ENCODE results near the gene PAFAH1B2.
A peak's percentile ranks its signal among the peaks of the same experiment; 100 is the strongest.

The PAFAH1B2 gene

DNA sequence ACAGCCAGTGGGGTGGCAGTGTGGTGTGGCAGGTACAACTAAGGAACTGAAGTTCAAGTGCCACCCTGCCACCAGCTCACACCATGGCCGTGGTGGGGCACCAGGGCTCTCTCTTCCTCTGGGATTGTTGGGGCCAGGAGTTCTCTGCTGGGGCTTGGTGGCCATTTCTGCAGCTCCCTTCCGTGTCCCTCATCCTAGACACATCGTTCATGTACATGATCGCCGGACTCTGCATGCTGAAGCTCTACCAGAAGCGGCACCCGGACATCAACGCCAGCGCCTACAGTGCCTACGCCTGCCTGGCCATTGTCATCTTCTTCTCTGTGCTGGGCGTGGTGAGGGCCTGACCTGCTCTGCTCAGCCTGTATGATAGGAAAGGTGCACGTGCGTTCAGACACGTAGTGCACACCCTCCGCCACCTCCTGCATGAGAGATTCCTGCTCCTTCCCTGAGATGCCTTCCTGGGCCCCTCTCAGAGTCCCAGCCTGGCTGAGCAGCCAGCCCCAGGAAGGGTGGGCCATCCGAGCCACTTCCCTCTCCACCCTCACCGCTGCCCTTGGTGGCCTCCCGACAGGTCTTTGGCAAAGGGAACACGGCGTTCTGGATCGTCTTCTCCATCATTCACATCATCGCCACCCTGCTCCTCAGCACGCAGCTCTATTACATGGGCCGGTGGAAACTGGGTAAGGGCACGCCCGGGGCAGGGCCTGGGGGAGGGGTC is 47.8 kb downstream of the PAFAH1B2 start:
- DNase-seq = no peak

DNA sequence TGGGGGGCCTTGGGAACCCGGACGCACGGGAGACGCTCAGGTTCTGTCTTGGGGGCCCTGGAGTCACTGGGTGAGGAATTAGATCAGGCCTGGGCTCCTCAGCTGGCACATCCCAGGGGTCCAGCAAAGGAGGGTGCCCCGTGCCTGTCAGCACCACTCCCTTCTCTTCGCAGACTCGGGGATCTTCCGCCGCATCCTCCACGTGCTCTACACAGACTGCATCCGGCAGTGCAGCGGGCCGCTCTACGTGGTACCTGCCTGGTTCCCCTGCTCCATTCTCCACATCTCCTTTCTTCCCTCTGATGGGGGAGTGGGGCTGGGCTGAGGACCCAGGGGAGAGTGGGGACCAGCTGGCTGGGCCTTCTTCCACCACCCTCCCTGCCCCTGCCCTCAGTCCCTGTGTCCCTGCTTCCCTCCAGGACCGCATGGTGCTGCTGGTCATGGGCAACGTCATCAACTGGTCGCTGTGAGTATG is 48.4 kb downstream of the PAFAH1B2 start:
- DNase-seq = no peak

DNA sequence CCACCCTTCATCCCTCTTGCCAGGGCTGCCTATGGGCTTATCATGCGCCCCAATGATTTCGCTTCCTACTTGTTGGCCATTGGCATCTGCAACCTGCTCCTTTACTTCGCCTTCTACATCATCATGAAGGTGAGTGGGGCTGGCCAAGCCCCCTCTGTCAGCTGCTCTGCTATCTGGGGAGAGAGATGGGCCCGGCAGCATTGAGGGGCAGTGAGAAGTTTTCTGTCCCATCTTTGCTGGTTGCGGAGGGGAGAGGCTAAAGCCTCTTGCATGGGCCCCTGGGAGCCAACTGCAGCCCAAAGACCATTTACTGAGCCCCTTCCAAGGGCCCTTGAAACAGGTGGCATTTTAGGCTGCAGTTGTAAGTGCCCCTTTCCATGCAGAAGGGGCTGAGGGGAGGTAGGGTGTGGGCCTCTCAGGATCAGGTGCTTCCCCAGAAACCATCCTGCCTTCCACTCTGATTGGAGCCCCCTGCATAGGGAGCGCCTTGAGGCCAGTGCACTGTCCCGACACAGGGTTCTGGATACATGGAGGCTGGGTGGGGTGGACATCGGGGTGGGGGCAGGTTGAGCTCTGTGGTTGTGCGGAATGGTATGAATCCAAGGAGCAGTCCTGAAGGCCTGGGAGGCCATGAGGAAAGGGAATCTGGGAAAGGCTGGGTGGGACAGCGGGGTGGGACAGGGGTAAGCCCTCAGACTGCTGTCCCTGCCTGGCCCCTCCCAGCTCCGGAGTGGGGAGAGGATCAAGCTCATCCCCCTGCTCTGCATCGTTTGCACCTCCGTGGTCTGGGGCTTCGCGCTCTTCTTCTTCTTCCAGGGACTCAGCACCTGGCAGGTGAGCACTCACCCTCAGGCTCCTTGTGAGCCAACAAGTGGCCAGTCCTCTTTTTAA is 49.3 kb downstream of the PAFAH1B2 start:
- no peak for DNase-seq

DNA sequence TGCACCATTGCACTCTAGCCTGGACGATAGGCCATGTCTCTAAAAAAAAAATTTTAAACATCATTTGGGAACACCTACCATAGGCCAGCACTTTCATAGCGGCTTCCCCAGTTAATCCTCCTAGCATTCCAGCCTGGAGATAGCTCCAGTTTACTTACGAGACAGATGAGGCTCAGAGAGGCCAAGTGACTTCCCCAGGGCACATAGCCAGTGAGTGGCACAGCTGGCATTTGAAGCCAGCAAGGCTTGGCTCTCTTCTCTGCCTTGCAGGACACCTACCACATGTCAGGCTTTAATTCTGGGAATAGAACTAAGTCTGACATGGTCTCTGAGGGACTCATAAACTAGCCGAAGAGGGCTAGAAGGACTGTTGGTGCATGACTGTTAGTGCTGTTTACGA is 50.2 kb downstream of the PAFAH1B2 start:
- DNase-seq = no peak

DNA sequence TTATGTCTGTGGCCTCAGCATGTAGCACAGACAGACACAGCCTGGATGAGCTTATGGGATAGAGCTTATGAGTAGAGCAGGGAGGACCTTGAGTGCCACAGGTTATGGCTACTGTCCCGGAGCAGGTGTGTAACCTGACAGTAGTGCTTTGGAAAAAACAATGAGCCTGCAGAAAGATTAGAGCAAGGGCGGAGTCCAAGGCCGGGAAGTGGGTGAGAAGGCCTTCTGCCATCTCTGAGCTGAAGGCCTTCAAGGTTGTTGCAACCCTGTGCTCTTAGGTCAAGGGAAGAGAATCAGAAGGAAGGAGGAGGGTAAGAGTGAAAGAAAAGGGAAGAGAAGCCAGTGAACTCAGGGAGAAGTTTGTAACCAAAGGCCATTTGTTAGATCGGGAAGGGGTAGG is 51.2 kb downstream of the PAFAH1B2 start:
- DNase-seq = no peak

DNA sequence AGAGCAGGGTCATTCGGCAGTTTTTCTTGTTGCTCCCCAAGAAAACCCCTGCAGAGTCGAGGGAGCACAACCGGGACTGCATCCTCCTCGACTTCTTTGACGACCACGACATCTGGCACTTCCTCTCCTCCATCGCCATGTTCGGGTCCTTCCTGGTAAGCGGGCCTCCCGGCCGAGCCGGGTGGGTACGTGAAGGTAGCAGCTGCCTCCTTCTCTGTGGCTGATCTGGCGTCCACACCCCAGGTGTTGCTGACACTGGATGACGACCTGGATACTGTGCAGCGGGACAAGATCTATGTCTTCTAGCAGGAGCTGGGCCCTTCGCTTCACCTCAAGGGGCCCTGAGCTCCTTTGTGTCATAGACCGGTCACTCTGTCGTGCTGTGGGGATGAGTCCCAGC is 51.7 kb downstream of the PAFAH1B2 start:
- DNase-seq = no peak

DNA sequence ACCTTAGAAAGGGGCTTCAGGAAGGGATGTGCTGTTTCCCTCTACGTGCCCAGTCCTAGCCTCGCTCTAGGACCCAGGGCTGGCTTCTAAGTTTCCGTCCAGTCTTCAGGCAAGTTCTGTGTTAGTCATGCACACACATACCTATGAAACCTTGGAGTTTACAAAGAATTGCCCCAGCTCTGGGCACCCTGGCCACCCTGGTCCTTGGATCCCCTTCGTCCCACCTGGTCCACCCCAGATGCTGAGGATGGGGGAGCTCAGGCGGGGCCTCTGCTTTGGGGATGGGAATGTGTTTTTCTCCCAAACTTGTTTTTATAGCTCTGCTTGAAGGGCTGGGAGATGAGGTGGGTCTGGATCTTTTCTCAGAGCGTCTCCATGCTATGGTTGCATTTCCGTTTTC is 52.9 kb downstream of the PAFAH1B2 start:
- DNase-seq = no peak

DNA sequence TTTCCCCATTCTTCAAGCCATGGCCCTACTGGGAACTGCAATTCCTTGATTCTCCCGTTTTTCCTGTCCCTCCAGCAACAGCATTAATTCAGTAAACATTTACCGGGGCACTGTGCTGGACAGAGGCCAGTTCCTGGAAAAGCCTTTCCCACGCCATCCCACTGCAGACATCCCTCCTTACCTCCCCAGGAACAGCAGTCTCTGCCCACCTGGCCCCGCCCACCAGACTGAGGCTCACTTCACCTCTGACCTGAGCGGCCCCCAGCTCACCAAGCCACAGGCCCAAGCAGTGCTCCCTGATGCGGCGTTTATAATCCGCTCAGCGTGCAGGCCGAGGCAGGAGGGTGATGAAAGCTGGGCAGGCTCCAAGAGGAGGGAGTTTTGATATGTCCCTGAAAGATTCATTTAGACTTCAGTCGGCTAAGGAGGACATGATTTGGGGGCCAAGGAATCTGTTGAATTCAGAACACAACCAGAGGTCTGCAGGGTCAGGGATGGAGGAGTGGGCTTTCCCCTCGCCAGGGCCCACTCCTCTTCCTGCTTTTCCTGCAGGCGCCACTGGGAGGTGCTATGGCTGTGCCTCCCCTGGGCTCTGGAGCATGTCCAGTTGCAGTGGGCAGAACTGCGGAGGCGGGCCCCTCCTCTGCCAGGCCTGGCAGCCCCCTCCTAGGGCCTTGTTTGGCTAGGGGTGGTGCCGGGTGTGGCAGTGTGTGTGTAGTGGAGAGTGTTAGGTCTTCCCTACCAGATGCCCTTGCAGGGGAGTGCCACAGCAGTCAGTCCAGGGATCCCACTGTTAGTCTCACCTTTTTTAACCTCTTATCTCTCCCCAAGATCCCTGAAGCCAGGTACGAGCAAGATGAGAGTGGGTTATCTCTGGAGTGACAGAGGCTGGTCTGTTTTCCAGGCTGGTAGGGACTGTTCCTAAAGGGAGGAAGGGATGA is 53.7 kb downstream of the PAFAH1B2 start:
- no peak for DNase-seq

DNA sequence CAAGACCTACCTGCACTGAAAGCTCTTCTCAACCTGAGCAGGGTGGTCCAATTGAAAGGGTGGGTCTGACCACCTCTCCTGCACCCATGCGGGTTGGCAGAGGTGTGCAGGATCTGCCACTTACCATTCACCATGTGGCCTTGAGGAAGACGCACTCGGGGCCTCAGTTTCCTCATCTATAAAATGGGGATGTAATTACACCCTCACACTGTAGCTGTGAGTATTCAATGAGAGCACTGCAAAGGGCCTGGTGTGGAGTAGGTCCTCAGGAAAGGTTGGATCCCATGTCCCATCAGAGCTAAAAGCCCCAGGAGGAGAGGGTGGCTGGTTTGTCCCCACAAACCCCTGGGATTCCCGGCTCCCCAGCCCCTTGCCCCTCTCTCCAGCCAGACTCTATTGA is 54.5 kb downstream of the PAFAH1B2 start:
- no peak for DNase-seq

DNA sequence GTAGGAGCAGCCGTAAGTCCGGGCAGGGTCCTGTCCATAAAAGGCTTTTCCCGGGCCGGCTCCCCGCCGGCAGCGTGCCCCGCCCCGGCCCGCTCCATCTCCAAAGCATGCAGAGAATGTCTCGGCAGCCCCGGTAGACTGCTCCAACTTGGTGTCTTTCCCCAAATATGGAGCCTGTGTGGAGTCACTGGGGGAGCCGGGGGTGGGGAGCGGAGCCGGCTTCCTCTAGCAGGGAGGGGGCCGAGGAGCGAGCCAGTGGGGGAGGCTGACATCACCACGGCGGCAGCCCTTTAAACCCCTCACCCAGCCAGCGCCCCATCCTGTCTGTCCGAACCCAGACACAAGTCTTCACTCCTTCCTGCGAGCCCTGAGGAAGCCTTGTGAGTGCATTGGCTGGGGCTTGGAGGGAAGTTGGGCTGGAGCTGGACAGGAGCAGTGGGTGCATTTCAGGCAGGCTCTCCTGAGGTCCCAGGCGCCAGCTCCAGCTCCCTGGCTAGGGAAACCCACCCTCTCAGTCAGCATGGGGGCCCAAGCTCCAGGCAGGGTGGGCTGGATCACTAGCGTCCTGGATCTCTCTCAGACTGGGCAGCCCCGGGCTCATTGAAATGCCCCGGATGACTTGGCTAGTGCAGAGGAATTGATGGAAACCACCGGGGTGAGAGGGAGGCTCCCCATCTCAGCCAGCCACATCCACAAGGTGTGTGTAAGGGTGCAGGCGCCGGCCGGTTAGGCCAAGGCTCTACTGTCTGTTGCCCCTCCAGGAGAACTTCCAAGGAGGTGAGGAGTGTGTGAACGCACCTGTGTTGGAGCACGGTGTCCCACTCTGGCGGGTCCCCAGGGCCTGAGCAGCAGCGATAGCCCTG is 55.2 kb downstream of the PAFAH1B2 start, which contains the start of gene TAGLN:
Gene TAGLN, plus strand, starts transcription at position 318 of the 863 bp plus-strand sequence. CDS start 3,644 bp downstream, outside the sequence.
- DNase-seq = peak; percentile 93

DNA sequence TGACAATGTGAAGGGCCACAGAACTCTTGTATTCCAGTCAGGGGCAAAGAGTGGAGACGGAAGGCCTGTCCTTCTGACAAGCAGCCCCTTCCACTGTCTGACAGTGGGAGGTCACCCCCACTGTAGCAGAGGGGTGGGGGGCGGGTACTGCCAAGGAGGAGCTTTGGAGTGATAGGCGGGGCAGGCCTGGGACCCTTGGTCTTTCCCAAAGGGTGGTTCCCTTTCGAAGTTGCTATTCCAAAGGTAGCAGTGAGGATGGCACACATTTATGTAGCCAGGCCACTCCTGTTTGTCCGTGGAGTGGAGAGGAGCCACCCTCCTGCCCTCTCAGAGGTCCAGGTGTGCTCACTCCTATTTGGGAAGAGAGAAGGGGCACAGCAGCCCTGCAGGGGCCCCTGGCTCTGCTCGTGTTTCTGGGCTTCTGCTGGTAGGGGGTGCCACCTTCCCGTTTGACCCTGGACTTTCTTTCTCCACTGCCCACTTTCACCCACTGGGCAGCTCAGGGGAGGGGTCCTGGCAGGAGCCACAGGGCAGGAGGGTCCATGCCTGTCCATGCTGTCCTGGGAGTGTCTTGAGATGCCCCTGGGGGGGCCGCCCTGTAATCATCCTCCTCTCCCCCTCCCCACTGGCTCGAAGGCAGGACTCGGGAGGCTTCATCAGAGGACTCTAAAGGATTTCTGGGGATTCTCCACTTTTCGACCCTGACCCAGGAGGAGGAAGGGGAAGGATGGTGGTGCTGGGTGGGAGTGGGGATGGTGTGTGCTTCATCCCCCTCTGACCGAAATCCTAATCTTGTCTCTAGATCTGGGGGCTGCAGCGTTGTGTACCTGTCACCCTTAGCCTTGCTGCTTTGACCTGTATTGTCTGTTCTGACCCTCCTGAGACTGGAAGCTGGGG is 56.1 kb downstream of the PAFAH1B2 start:
- DNase-seq = no peak

DNA sequence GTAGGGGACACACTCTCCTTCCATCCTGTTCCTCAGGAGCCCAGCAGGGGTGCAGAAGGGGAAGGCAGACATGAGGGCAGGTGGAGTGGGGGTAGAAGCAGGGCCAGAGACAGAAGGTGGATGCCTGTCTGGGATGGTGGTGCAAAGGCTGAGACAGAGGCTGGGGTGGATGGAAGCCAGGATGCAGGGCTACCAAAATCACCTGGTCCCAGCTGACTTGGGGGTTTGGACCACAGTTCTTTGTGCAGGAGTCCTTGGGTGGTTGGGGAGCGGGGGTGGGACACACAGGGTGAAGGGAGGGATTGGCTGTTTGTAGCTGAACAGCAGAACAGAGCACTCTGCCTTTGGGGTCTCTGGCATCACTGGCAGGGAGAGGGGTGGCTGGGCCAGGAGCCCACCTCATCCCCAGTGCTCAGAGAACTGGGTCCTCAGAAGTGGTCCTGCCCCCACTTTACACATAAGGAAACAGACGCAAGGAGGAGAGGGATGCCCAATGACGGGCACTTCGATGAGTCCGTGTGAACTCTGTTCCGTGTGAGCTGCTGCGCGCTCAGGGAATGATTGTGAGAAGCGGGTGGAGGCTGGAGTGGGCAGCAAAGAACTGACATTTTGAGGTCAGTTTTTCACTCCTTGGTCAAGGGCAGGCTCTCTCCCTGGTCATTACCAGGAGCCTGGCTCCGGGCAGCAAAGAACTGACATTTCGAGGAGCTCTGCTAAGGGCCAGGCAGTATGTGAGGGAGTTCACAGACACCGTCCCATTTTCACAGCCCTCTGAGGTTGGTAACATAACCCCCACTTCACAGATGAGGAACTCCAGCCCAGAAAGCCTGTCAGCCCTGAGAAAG is 56.9 kb downstream of the PAFAH1B2 start:
- no peak for DNase-seq

DNA sequence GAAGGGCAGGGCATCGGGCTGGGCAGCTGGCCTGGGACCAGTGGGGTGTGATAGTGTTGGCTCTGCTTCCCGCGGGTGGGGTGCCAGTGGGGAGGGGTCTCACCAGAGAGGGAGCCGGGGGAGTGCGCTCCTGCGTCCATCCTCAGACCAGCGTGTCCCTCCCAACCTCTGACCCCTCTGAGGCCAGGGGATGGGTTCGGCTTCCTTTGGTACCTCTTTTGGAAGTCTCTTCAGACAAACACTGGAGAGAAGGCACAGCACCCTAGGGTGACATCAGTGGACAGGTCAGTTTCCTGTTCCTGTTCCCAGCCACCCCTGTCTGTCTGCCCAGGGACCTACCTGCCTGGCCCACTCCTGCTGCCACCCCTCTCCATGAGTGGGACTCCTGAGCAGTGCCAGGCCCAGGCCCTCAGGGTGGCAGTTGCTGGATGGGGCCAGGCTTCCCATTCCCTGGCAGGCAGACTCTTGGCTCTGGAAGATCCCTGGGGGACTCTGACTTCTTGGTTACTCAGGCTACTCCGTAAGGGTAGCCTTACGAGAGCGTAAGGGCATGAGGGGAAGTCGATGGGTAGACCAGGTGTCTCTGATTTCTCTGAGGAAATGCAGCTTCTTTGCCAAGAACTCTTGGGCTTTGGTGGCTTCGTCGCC is 57.7 kb downstream of the PAFAH1B2 start:
- DNase-seq = no peak

DNA sequence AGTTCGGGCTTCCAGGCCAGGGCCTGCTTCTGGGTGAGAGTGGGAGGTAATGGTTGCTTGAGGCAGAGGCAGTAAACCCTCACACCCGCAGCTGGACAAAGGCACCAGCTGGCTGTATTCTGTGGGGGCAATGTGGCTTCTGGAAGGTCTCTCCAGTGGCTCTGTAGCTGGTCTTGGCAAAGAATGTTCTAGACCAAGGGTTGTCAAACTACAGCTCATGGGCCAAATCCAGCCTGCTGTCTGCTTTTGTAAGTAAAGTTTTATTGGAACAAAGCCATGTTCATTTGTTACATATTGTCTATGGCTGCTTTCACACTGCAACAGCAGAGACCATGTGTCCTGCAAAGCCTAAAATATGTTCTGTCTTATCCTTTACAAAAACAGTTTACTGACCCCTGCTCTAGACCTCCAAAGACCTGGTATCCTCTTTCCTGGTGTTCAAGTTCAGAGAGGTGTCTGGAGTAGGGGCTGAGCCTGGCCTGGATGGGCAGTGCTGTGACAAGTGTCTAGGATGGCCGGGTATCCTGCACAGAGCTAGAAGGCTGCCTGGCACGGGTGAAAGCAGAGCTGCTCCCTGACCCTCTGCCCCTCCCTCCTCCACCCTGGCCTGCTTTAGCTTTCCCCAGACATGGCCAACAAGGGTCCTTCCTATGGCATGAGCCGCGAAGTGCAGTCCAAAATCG is 58.4 kb downstream of the PAFAH1B2 start:
- DNase-seq = no peak

DNA sequence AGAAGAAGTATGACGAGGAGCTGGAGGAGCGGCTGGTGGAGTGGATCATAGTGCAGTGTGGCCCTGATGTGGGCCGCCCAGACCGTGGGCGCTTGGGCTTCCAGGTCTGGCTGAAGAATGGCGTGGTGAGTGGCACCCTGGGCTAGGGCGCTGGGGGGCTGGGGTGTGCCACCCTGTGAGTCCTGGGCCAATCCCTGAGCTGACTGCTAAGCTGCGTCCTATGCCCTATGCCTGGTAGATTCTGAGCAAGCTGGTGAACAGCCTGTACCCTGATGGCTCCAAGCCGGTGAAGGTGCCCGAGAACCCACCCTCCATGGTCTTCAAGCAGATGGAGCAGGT is 59.0 kb downstream of the PAFAH1B2 start:
- no peak for DNase-seq

DNA sequence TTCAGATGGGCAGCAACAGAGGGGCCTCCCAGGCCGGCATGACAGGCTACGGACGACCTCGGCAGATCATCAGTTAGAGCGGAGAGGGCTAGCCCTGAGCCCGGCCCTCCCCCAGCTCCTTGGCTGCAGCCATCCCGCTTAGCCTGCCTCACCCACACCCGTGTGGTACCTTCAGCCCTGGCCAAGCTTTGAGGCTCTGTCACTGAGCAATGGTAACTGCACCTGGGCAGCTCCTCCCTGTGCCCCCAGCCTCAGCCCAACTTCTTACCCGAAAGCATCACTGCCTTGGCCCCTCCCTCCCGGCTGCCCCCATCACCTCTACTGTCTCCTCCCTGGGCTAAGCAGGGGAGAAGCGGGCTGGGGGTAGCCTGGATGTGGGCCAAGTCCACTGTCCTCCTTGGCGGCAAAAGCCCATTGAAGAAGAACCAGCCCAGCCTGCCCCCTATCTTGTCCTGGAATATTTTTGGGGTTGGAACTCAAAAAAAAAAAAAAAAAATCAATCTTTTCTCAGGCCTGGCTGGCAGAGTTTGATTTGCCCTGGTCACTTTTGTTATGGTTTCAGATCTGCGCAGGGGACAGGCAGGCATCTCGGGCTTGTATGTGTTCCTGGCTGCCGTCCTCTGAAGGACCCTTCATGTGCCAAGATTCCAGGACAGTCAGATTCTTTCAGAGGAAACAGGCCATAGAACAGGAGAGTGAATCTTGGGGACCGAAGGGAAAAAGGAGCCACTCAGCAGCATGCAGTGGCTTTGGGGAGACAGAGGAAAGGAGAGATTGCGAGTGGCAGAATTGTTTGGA is 60.4 kb downstream of the PAFAH1B2 start:
- DNase-seq = no peak

DNA sequence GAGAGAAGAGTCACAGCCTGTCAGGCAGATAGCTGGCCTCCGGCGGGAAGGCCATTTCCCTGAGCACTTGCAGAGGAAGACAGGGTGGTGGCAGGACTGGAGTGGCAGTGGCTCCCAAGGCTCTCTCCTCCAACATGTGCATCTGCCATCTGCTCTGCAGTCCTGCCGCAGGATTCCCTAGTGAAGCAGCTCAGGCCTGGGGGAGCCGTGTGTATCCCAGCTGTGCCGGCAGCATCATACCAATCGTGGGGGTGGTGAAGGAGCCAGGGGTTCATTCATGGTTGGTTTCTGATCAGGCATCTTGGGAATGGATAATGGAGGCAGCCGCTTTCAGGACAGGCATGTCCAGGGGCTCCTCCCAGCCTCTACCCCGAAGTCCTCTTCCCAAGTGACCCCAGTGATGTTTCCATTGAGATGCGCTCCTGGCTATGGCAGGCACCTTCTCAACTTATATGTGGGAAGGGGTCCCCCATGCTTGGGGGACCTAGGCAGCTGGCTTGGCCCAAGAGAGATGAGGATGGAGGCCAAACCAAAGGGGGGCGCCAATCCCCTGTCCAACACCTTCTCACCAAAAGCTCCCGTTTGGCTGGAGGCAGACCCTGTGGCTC is 61.2 kb downstream of the PAFAH1B2 start:
- DNase-seq = no peak

All from HCEC 1CT (cell line).